ENCODE measurements around the gene NOL3.

The NOL3 gene

DNA sequence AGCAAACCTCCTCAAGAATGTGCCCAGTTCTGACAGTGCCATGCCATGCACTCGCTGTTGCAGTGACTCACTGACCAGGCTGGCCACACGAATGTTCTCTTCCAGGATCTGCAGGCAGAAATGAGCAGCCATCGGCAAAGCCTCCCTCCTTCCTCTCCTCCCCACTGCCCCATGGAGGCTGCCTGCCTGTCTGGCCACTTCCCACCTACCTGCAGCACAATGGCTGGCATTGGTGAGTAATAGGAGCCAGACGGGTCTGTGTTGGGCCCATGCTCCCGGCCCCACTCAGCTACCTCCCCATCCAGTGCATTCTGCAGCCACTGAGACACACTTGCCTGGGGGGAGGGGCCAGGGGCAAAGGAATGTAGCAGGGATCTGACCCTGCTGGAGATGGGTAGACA lies 16.2 kb downstream of the NOL3 start:
- FAIRE-seq (no peak), DNase-seq (ENCODE audit: extremely low spot score, insufficient read length, low read depth) (no peak)

DNA sequence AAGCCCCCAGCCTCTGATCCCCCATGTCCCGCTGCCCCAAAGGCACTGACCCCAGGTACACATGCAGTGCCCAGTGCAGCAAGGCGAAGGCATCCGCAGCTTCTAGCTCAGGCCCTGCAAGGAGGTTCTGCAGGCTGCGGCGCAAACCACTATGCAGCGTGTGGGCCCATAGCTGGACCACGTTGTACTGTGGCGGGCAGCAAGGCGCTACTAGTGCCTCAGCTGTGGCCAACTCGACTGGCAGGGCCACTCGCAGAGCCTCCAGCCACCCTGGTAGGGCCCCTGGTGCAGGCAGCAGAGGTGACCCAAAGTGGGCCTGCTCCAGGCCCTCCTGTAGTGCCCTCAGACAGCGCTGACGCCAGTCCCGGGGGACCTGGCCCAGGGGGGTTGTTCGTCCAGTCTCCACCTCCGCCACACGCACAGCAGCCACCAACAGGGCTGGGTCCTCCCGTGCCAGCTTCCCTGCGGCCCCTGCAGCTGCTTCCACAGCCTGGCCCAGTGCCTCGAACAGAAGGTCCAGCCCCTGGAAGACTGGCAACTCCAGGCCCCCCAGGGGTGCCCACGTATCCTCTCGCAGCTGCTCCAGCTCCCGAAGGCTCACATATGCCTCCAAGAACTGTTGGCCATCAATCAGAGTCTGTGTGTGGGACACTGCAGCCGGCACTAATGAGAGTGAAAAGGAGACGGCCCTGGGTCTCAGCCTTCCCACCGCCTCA lies 17.0 kb downstream of the NOL3 start:
- FAIRE-seq, result no peak

GRCh38 chr16:67188323-67188722 lies 18.0 kb downstream of the NOL3 start:
- no peak for FAIRE-seq
- DNase-seq (ENCODE audit: extremely low spot score, insufficient read length, low read depth), result no peak

More for the DNA sequence above, 17.0 kb downstream of the NOL3 start:
- no peak for DNase-seq (ENCODE audit: extremely low spot score, insufficient read length, low read depth)

DNA sequence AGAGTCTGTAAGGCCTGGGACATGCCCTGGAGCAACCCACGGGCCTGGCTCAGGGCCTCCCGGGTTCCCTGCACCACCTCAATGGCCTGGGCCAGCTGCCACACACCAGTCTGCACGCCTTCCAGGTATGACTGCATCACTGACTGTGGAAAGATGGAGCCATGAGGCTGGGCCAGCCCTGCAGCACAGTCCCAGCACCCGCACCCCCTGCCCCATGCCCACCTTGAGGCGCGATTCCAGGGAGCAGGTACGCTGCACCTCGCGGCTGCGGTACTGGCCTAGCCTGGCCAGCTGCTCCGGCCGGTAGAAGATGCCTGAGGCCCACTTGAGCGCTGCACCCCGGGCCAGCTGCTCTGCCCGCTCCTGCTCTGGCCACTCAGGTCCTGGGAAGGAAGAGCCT lies 18.5 kb downstream of the NOL3 start:
- FAIRE-seq (no peak), DNase-seq (ENCODE audit: extremely low spot score, insufficient read length, low read depth) (no peak)

DNA sequence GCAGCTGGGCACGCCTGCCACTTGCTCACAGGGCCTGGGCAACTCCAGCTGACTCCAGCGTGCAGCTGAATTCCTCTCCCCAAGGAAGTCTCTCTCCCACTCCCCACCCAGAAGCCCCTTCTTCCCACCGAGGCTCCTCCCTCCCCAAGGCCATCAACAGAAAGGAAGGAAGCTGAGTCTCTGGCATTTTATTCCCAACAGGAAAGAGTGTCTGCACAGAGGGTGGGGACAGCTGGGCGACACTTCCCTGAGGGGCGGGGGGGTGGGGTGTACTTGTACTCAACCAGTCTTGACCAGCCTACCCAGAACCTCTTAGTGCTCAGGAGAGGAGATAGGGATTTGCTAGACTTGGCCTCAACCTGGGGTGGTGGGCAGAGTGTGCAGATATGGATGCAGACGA lies 19.7 kb downstream of the NOL3 start, which contains the start of gene EXOC3L1:
Gene EXOC3L1 (minus strand): TSS at position 96 of the 400 bp plus-strand sequence. CDS start 460 bp downstream, outside the sequence.
- no peak for FAIRE-seq

GRCh38 chr16:67190448-67191399 lies 20.4 kb downstream of the NOL3 start:
- no peak for FAIRE-seq

More for the DNA sequence above, 19.7 kb downstream of the NOL3 start, which contains the start of gene EXOC3L1:
- no peak for DNase-seq (ENCODE audit: extremely low spot score, insufficient read length, low read depth)

GRCh38 chr16:67191411-67191994 lies 21.2 kb downstream of the NOL3 start:
- DNase-seq (ENCODE audit: extremely low spot score, insufficient read length, low read depth) (no peak), FAIRE-seq (no peak)

More at GRCh38 chr16:67190448-67191399, 20.4 kb downstream of the NOL3 start:
- DNase-seq (ENCODE audit: extremely low spot score, insufficient read length, low read depth), result no peak

DNA sequence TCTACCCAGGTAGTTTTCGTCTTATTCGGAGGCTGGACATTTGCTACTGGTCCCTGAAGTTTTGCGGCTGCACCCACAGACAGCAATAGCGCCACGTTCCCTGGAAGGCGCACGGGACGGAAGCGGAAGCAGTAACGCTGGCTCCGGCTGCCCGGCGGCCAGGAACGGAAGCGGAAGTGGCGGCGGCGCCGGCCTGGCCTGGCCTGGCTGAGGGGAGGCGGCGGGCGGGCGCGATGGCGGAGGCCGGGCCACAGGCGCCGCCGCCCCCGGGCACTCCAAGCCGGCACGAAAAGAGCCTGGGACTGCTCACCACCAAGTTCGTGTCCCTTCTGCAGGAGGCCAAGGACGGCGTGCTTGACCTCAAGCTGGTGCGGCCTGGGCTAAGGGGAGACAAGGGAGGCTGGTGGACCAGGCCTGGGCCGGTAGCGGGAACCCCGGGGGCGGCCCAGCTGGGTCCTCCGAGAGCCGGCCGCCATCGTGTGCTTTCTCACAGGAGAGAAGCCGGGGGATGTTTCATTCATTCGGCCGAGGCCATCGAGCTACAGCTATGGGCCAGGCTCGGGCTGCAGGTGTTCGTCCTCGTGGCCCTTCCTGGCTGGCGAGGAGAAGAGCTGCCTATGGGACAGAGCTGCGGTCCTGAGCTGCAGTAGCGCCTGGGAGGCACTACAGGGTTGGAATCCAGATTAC lies 21.8 kb downstream of the NOL3 start, which contains the start of gene E2F4:
Gene E2F4 (plus strand): TSS at position 161 of the 687 bp plus-strand sequence. CDS start 73 bp downstream, at position 234.
- FAIRE-seq (peak; percentile 97), DNase-seq (ENCODE audit: extremely low spot score, insufficient read length, low read depth) (peak; percentile 93)

DNA sequence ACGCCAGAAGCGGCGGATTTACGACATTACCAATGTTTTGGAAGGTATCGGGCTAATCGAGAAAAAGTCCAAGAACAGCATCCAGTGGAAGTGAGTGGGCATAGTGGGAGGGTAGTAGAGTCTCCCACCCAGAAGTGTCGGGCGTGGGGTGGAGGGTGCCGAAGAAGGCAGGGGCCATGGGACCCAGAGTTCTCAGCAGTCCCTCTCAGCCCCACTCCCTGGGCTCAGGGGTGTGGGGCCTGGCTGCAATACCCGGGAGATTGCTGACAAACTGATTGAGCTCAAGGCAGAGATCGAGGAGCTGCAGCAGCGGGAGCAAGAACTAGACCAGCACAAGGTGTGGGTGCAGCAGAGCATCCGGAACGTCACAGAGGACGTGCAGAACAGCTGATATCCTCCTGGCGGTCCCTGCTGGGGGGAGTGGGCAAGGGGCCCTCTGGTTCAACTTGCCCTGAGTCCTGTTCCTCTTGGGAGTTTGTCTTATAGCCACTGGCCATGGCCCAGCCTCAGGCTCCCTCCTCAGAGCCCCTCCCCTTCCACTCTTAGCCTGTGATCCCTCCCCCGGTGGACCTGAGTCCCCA lies 22.5 kb downstream of the NOL3 start:
- no peak for FAIRE-seq
- DNase-seq (ENCODE audit: extremely low spot score, insufficient read length, low read depth), result no peak

DNA sequence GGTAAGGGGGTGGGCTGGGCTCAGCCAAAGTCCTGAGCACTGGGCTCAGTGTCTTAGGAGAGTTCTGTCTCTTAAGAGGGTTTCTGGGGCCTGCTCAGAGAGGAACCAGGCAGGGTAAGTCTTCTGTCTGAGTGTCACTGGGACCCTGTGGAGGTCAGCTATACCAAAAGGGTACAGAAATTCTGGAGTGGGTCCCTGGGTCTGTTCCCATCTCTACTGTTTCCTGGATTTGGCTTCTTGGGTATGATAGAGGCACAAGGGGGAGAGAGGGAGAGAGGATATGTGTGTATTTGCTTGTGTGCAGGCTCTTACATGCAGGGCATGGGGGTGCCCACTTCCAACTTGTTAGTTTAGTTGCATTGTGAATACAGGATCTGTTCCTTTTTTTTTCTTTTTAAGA lies 23.2 kb downstream of the NOL3 start:
- FAIRE-seq, result no peak
- no peak for DNase-seq (ENCODE audit: extremely low spot score, insufficient read length, low read depth)

GRCh38 chr16:67194260-67194659 lies 23.9 kb downstream of the NOL3 start:
- FAIRE-seq (no peak), DNase-seq (ENCODE audit: extremely low spot score, insufficient read length, low read depth) (no peak)

GRCh38 chr16:67195676-67196075 lies 25.3 kb downstream of the NOL3 start:
- DNase-seq (ENCODE audit: extremely low spot score, insufficient read length, low read depth), result no peak
- no peak for FAIRE-seq

DNA sequence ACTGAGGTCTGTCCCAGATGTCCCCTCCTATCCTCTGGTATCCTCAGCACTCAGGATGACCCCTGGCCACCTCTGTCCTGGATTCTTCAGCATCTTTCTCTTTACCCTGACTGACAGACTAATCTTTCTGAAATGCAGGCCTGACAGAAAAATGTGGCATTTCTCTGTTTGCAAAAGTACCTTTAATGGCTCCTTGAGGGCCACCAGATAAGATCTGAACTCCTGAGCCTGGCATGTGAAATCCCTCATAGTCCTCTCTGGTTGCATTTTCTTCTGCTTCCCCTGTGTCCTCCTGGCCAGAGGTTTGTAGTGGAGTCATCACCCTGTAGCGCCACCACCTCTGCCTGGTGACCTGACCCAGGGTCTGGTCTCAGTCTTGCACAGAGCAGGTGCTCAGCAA lies 26.5 kb downstream of the NOL3 start:
- FAIRE-seq (no peak), DNase-seq (ENCODE audit: extremely low spot score, insufficient read length, low read depth) (no peak)

DNA sequence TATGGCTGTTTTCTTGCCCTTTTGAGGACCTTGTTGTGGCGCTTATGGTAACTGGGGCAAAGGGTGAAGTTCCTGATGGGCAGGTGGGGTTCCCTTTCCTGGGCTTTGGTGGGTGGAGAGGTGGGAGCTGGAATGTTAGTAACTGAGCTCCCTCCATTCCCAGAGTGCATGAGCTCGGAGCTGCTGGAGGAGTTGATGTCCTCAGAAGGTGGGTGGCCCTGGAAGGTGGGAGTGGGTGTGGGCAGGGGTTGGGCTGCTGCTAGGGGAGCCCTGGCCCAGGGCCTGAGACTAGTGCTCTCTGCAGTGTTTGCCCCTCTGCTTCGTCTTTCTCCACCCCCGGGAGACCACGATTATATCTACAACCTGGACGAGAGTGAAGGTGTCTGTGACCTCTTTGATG lies 27.4 kb downstream of the NOL3 start:
- FAIRE-seq, result no peak
- DNase-seq (ENCODE audit: extremely low spot score, insufficient read length, low read depth), result no peak

- DNase-seq (ENCODE audit: extremely low spot score, insufficient read length, low read depth), result no peak
- FAIRE-seq, result peak; percentile 9
These were observed 27.9 kb downstream of the NOL3 start for GRCh38 chr16:67198238-67198734.

- DNase-seq (ENCODE audit: extremely low spot score, insufficient read length, low read depth), result no peak
- no peak for FAIRE-seq
These were observed 28.9 kb downstream of the NOL3 start, which contains the start of gene ELMO3 for GRCh38 chr16:67199011-67199807. ELMO3 (plus strand) TSS chr16:67199131; CDS start chr16:67199327, 196 bp downstream.

- no peak for DNase-seq (ENCODE audit: extremely low spot score, insufficient read length, low read depth)
- no peak for FAIRE-seq
These were observed 29.5 kb downstream of the NOL3 start for GRCh38 chr16:67199808-67200198.

DNA sequence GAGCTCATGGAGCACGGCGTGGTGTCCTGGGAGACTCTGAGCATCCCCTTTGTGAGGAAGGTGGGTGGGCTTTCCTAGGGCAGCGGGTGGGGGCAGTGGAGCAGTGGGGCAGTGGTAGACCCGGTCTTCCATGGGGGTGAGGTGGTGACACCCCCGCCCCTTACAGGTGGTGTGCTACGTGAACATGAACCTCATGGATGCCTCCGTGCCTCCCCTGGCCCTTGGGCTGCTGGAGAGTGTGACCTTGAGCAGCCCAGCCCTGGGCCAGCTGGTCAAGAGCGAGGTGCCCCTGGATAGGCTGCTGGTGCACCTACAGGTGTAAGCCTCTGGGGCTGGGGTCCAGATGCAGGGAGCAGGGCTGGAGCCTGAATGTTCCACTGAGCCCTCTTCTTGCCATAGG lies 30.2 kb downstream of the NOL3 start:
- FAIRE-seq (no peak), DNase-seq (ENCODE audit: extremely low spot score, insufficient read length, low read depth) (no peak)
